Stimulated activated CD8-positive, alpha-beta memory T cell treated with anti-CD3 and anti-CD28 coated beads, Interleukin-4, amount 100 ng/mL, for 1 hour (primary cell): Measurements from ENCODE around the gene TFAM.

Experiments used
- DNase-seq, 2 donors: peaks; one replicate each; pipeline ENCODE4 v3.0.0-alpha.2; 2020; ENCODE audit warnings: low read depth in 2 of 2, low spot score in 1 of 2

Gene TFAM

DNA sequence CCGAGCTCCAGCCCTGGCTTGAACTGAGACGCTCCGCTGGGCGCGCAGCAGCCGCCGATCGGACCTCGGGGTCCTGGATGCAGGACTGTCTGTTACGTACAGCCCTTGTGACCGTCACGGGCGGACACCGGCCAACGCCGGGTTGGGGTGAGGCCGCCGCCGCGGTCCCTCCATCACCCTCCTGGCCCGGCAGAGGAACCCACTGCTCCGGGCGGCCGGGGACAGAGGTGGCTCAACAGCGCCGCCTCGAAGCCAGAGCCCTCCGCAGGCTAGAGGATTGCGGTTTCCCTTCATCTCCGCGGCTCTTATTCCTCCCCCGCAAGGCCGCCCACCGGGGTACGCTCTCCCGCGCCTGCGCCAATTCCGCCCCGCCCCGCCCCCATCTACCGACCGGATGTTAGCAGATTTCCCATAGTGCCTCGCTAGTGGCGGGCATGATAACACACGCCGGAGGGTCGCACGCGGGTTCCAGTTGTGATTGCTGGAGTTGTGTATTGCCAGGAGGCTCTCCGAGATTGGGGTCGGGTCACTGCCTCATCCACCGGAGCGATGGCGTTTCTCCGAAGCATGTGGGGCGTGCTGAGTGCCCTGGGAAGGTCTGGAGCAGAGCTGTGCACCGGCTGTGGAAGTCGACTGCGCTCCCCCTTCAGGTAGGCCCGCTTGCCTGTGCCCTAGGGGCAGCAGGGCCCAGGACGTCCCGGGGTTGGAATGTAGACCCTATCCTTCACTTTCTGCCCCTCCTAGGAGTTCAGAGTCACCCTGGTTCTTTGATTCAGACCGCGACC is at the start of gene TFAM:
Gene TFAM (plus strand): TSS at position 412 of the 785 bp plus-strand sequence. CDS start 138 bp downstream, at position 550.
- DNase-seq, result peak; percentile 97

DNA sequence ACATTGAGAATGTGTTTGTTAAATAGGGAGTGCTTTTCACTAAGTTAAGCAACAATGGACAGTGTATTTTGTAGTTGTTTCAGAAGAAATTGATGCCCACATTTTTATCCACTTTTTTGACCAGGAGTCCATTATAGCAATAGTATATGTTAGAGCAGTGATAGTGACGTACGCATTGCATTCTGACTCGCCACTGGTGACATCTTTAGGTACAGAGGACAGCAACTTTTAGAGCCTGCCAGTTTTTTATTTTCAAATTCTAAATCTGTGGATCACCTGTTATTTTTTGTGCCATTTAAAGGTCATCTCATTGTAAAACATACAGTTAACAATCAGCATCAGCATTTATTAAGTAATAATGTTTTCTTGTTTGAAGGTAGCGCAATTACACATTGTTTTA is 49.0 kb upstream of the TFAM start:
- DNase-seq, result no peak

DNA sequence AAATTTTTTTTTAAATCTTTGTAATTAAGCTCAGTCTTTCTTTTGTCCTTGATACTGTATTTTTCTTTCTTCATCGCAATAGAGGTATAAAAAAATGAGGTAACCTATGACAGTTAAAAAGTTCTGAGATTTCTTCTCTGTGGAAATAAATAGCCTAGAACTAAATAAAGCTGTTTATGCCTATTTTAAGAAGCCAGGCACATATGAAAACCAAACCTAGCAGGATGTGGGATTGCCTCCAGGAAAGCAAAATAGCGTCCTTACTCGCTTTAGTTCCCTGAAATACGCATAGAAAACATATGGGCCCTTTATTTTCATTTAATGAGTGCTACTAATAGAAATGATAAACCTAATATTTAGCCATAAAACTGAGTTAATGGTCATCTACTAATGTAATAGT is 43.8 kb upstream of the TFAM start:
- no peak for DNase-seq

DNA sequence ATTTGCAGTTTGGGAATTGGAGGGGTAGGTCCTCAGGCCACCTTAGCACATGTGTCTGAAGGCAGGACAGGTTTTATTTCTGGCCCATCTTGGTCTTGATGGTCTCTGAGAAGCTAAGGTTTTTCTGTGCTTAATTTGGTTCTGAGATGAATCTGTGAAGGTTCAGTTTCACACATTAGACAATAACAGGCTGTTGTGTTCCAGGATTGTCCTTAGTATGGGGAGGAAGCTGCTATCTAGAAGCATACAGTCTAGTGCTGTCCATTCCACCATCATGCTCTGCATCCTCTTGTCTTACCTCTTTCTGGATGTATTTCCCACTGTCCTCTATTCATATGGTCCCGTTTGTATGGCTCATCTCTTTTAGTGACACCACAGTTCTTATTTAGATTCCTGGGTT is 43.3 kb upstream of the TFAM start:
- DNase-seq, result no peak

DNA sequence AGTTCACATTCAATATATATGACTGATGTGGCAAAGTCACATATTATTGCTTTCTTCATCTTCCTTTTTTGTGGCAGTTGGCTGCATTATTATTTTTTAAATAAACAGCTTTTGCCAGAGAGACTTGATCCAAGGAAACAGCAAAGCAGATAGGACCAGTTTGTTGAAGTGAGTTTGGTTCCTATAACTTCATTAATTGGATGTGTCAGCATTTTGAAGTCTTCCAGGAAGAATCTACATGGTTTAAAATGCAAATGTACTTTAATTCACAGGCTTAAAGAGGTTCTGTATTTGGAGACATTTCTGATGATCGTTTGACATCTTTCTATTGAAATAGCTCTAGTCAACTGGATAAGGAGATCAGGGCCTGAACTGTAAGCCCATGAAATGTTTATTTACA is 37.2 kb upstream of the TFAM start:
- no peak for DNase-seq

DNA sequence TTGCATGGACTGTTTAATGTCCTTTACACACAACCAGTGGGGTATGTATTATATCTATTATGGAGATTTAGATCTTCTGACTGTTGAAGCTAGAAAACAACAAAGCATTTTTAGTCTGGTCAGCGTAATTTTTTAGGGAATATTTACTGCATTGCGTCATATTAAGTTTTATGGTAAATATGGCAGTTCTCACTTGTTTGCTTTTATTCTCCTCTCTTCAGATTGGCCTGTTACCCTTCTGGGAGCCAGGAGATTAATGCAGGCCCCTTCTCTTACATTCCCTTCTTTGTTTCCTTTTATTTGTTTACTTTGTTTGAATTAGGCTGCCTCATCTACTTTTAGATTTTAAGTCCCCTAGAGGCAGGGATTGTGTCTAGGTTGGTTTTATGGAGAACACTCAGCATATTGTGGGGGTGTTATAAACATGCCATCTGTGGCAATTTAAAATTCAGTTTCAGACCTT is 36.6 kb upstream of the TFAM start:
- DNase-seq, result no peak

DNA sequence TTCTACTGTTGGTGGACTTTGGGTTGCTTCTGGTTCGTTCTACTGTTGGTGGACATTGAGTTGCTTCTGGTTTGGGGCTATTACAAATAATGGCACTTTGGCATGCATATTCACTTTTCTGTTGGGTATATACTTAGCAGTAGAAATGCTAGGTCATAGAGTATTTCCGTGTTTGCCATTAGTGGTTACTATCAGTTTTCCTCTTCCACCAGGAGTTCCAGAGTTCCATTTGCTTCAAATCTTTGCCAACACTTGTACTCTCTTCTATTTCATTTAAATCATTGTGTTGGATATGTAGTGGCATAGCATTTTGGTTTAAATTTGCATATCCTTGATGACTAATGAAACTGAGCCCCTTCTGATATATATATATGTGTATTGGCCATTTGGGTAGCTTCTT is 35.2 kb upstream of the TFAM start:
- DNase-seq, result no peak

DNA sequence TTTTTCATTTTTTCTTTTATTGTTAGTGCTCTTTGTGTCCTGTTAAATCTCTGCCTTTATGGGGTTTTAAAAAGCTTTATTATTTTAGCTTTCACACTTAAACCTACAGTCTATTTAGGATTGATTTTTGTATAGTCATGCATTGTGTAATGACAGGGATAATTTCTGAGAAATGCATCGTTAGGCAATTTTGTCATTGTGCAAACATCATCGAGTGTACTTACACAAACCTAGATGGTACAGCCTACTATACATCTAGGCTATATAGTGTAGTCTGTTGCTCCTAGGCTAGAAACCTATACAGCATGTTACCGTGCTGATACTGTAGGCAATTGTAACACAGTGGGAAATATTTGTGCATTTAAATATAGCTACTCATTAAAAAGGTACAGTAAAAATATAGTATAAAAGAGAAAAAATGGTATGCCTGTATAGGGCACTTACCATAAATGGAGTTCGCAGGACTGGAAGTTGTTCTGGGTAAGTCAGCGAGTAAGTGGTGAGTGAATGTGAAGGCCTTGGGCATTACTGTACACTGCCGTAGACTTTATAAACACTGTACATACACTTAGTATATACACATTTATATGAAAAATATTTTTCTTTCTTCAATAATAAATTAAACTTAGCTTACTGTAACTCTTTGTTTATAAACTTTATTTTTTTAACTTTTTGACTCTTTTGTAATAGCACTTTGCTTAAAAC is 34.4 kb upstream of the TFAM start:
- DNase-seq, result no peak

DNA sequence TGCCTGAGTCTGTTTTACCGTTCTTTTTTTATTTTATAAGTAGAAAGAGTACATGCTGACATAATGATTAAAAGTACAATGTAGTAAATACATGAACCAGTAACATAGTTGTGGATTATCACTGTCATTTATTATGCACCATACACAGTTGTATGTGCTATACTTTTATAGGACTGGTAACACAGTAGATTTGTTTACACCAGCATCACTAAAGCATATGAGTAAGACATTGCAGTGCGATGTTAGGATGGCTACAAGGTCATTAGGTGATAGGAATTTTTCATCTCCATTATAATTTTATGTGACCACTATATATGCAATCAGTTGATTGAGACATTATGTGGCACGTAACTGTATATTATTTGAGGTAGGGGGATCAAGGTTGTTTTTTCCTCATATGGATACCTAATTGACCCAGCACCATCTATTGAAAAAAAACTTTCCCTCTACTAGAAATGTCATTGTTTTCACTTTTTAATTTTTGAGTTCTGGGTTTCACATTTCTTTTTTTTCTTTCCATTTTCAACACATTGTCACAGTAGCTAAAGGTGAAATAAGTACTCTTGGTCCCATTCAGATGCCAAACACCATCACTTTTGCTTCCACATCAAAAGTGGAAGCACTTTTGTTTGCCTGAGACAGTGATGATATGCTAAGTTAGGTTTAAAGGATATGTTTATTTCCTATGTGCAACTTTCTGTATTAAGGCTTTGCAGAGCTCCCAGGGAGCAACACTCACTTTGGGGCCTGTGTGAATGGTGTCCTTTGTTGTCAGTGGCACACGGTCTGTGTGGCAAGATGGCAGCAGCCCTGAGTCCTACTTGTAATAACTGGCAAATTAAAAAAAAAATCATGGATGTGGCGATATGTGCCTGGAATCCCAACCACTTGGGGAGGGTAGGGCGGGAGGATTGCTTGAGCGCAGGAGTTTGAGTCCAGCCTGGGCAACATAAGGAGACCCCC is 33.3 kb upstream of the TFAM start:
- no peak for DNase-seq

DNA sequence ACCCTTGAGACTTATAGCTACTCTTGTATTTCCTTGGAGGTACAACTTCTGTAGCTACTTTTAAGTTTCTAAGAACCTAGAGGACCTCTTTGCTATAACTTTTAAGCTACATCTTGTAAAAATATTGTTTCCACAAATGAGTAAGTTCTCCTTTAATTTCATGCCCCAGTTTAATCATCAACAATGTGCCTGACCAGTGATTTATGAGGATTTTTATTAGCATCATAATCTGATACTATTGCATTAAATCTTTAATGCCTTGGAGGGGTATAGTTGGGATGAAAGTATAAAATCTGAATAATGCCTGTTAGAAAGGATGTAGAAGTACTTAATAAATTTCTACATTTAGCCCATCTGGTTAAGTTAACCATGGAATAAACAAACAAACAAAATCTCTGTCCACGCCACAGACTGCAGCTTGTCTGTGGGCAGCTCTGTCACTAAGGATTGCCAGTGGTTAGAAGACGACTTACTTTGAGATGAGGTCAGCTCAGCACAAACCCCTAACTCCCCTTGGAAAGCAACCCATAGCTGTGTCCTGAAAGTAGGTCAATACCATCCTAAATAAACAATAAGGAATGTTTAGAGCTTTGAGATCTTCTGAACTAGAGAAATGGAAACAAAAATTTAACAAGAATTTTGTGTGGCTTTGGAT is 32.1 kb upstream of the TFAM start:
- DNase-seq, result no peak

DNA sequence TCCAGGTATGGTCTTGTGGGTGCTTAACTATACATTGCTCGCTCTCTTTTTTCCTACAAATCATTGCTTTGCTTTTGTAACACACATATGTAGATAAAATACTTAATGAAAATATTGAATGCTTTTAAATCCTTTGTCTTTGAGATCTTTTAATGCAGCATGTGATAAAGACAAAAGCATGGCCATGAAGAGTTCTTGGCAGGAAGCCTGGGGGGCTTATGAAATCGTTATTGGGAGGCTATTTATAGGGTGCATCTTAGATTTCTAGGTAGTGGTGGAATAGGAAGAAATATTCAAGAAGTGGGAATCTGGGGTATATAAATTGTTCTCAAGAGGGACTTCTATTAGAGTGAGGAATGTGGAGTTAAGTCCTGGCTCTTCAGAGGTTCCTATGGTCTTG is 28.5 kb upstream of the TFAM start:
- no peak for DNase-seq

DNA sequence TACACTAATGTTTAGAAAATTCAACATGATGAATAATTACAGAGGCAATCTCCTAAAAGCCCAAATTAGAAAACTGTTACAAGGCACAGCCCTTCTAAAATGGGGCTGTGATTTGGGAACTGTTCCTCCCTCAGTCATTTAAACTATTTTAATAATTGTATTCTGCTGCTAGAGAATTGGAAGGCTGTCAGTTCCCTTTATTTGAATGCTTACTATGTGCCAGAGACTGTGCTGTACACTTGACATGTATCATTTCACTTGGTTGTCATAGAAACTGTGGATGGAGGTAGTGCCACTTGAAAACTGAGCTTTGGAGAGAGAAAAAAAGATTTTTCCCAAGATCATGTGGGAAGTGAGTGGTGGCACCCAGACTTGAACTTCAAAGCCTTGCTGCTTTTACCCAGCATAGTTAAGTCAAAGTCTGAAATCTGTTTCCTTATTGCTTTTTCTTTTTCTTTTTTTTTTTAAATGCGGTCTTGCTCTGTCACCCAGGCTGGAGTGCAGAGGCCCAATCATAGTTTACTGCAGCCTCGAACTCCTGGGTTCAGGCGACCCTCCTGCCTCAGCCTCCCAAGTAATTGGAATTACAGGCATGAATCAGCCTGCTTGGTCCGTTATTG is 26.8 kb upstream of the TFAM start:
- DNase-seq, result no peak

DNA sequence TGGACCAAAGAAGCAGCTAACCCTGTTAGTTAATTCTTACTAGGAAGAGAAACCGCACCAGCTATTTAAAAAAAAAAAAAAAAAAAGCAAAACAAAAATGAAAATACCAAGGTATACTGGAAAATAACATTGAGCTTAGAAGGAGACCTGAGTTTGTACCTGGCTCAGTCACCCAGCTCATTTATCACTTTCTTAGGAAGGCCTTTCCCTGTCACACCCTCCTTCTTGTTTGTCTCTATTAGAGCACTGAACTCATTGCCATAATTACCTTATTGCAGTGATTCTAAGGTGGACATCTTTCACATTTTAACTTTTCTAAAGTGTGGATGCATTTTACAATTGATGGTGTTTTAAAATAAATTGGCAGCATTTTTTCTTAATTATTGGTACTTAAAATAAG is 26.3 kb upstream of the TFAM start:
- no peak for DNase-seq

DNA sequence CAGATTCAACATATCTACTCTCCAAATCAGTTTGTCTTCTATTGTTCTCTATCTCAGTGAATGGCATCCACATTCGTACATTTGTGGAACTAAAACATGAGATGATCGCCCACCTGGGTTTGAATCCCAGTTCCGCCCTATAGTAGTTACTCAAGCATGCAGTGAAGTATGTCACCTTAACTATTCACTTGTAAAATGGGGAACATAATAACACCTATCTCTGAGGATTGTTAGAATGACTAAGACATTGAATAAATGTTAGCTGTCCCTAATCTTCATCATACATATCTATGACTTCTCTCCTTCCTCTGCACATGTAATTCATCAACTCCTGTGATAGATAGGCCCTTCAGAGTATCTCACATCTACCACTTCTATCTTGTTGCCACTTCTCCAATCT is 25.7 kb upstream of the TFAM start:
- DNase-seq, result no peak

DNA sequence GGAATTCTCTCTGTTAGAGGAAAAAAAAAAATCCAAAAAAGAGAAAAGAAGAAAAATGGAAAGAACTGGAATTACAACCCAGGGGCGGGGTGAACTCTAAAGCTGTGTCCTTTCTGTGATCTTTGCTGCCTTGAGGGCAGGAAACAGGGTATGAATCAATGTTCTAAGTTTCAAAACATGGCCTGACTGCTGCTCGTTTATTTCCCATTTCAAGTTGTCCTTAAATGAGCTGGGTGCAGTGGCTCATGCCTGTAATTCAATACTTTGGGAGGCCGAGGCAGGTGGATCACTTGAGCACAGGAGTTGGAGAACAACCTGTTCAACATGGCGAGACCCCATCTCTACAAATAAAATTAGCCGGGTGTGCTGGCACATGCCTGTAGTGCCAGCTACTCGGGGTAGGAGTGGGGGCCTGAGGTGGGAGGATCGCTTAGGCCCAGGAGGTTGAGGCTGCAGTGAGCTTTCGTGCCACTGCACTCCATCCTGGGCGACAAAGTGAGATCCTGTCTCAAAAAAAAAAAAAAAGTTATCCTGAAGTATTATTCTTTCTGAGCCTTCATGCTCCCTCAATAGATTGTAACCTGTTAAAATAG is 24.7 kb upstream of the TFAM start:
- DNase-seq, result no peak

DNA sequence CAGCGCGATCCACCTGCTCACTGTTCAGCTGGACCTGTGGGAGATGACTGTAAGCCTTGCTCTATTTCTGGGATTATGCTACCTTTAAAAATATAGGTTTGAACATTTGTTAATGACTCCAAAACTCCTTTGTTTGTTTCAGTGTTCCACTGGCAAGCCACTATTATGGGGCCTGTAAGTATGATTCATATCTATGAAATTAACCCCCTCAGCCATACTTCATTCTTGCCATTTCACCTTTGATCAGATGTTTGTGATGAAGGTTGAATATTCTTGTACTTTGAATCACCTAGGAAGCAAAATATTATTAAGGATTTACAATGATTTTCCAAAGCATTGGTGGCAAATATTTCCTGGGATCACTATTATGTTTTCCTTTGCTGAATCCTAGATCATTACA is 23.9 kb upstream of the TFAM start:
- DNase-seq, result no peak

DNA sequence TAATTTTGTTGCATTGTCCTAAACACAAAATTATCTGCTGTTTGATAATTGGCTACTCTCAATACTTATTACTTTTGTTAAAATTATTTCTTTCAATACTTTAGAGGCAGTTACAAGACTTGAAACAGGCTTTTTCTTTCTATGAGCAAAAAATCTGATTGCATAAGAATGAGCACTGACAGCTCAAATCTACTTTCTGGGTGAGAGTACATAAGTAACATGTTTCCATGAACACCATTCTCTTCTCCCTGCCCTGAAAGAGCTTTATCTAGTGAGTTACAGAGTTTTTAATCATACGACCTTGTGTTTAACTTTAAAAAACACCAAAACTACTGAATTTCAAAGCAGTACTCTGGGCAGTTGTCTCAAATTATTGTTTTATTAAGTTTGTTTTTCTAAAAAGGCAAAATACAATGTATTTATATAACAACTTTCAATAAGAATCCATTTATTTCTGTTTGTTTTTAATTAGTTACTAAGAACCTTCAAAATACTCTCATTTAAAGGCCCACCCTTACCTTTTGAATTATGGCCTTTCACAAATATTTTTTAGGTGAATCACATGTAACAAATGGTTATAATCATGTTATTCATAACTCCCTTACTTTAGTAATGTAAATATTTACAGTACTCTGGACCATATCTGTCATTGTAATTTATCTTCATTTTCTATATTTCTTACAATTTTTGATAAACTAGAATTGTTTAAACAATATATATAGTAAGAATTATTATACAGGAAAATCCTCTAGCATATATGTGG is 23.0 kb upstream of the TFAM start:
- no peak for DNase-seq

DNA sequence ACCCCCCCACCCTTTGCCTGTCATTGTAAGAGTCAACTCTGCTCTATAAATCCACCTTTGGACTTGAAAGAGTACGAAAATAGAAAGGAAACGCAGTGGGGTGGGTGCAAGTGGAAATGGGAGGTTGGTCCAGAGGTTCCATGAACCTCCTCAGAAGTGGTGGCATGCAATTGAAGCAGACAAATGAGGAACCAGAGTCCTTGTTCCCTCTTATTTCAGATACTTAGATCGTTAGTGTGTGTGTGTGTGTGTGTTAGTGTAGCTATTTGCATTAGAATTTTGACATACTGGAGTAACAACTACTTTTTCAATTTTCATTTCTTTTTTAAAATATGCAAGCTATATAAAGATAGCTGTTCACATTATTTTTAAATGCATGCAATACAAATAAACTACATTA is 18.1 kb upstream of the TFAM start:
- DNase-seq, result no peak

DNA sequence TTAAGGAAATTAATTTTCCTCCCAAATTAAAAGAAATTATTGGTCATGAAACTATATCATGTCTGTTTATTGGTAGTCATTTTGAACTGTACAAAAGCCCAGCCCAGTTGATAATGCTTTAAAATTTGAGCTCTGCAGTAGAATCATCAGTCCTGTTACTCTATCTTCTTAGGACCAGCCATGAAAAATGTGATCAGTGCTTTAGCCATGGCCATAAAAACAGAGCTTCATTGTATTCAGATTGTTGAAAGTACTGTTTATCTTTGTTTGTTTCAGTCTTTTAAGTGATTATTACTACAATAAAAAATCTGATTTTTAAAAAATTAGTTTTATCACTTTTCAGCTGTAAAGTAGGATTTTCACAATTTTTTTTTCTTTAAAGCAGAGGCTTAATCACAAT is 13.7 kb upstream of the TFAM start:
- DNase-seq, result no peak
